ENCODE results near the gene XCR1. TPM values are rescaled to one million over a fixed set of nuclear protein-coding genes. Genes with fewer than 3 reads are reported as not detected.

Gene XCR1
- total and polyA plus RNA-seq, 9 of the 15 experiments (the other 6 are each of a cell fraction or from before 2014, with no cell fraction given) = not detected

DNA sequence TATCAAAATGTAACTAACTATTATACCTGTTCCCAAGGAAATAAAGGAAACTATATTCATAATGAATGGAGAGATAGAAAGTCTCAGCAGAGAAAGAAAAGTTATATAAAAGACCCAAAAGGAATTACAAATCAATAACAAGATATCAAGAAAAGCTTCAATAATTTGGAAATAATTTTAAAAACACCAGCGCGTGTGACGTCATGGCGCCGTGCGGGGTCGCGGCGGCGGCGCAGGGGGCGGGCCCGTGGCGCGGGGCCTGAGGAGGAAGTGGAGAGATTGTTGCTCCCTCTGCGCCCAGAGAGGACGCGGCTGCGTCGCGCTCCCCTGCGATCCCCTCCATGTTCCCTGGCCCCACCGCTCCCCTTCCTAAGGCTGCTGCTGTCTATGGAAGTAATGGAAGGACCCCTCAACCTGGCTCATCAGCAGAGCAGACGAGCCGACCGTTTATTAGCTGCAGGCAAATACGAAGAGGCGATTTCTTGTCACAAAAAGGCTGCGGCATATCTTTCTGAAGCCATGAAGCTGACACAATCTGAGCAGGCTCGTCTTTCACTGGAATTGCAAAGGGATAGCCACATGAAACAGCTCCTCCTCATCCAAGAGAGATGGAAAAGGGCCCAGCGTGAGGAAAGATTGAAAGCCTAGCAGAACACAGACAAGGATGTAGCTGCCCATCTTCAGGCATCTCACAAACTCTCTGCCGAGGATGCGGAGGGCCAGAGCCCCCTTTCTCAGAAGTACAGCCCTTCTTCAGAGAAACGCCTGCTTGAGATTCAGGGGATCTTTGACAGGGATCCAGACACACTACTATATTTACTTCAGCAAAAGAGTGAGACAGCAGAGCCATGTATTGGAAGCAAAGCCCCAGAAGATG lies 4.1 kb downstream of the XCR1 start (continued):
- TF ChIP-seq MYBL2 (IDR thresholded peaks at IDR 0.05; ENCODE audit: low read depth) (no peak), MYBL2 (CRISPR knock-in tag; IDR thresholded peaks at IDR 0.05; ENCODE audit: borderline replicate concordance) (no peak), FOXA1 (IDR thresholded peaks at IDR 0.05; ENCODE audit: borderline replicate concordance) (no peak), GTF2E2 (tag; IDR thresholded peaks at IDR 0.05) (no peak; the same call in 1 of the 2 replicates), SIRT6 (IDR thresholded peaks at IDR 0.05; ENCODE audit: low read depth, low read length) (no peak), ZNF311 (CRISPR knock-in tag; IDR thresholded peaks at IDR 0.05) (no peak)

DNA sequence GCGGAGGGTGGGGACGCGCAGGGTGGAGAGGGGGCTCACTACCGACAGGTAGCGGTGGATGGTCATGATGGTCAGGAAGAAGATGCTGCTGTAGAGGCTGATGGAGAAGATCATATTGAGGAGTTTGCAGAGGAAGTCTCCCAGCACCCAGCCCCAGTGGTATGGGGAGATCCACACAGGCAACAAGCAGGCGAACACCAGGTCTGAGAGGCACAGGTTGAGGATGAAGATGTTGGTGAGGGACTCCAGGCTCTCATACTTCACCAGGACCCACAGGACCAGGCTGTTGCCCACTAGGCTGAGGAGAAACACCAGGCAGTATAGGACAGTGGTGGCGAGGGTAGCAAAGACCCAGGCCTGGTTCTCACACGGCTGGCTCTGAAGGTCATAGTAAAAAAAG lies 5.8 kb downstream of the XCR1 start:
- H2AFZ ChIP-seq (ENCODE audit: low read depth, low read length) = no peak overlapping the region
- WGBS (ENCODE audit: insufficient coverage, low coverage, missing lambda C conversion rate) = 27% methylated on average over 8 of the region's 8 CpGs
- no peaks in the 10 kb centered on the region for H3K36me3 ChIP-seq (ENCODE audit: control insufficient read depth, insufficient read depth, low read length)
- no peak overlapping the region for H3K9ac ChIP-seq (ENCODE audit: insufficient read depth in 1 of 2, low read depth in 2 of 2, low read length in 2 of 2)
- H3K27ac ChIP-seq (ENCODE audit: extremely low read depth, low read depth, low read length) = no peak overlapping the region
- H3K4me3 ChIP-seq = no peak overlapping the region
- no peaks in the 10 kb centered on the region for H4K20me1 ChIP-seq (replicated peaks; ENCODE audit: control insufficient read depth, insufficient read depth, low read length)
- DNase-seq (ENCODE audit: extremely low read depth in 1 of 4, low spot score in 3 of 4) (no peak), FAIRE-seq (no peak), ATAC-seq (no peak)
- ChIA-PET CTCF (ENCODE audit: low intra/inter-chr PET ratio) (no interaction called here), POLR2A (interaction anchor here (1.4 kb wide), 1 partner anchor 23 kb away, joined by 4 read pairs; no protein-coding TSS in a partner anchor)
- intact Hi-C loops (cut with micrococcal nuclease) = no loop called here
- H3K9me3 ChIP-seq (replicated peaks; ENCODE audit: control insufficient read depth, insufficient read depth, low read depth, low read length) = no peaks in the 10 kb centered on the region
- H3K79me2 ChIP-seq (ENCODE audit: control insufficient read depth, insufficient read depth, low read length) = no peaks in the 10 kb centered on the region
- no TSS peak for BruUV-seq (replicated peaks)
- H3K4me2 ChIP-seq (ENCODE audit: insufficient read depth, low read length) = no peak overlapping the region
- peaks cover 2 to 12% of the 10 kb centered on the region in 2 experiments; a peak in 3 of 5 replicates for H3K4me1 ChIP-seq (replicated peaks in 1 of 2; ENCODE audit: control insufficient read depth in 2 of 2, insufficient read depth in 2 of 2, low read length in 2 of 2)
- in situ Hi-C loops (cut with MboI) = no loop called here
- H3K9me1 ChIP-seq (ENCODE audit: control insufficient read depth, insufficient read depth, low read length) = no peaks in the 10 kb centered on the region
- H3K27me3 ChIP-seq (ENCODE audit: control insufficient read depth in 2 of 2, insufficient read depth in 2 of 2, low read length in 2 of 2) = peaks cover 8 to 25% of the 10 kb centered on the region in 2 experiments; a peak in 4 of 5 replicates
- TF ChIP-seq GABPA (tag; conservative IDR thresholded peaks at IDR 0.05; ENCODE audit: low read depth) (no peak), XRCC4 (IDR thresholded peaks at IDR 0.05; ENCODE audit: extremely low read depth, insufficient read depth, insufficient read length) (no peak), FOXP1 (CRISPR knock-in tag; IDR thresholded peaks at IDR 0.05) (no peak), SRSF1 (IDR thresholded peaks at IDR 0.05; ENCODE audit: low read depth, low read length) (no peak), RBFOX2 (IDR thresholded peaks at IDR 0.05; ENCODE audit: low read depth, low read length) (no peak), NEUROD1 (IDR thresholded peaks at IDR 0.05; ENCODE audit: borderline replicate concordance, low read depth, low read length, partially characterized antibody) (no peak), ZNF57 (CRISPR knock-in tag; IDR thresholded peaks at IDR 0.05) (no peak)
- TF ChIP-seq, protein P1, sequence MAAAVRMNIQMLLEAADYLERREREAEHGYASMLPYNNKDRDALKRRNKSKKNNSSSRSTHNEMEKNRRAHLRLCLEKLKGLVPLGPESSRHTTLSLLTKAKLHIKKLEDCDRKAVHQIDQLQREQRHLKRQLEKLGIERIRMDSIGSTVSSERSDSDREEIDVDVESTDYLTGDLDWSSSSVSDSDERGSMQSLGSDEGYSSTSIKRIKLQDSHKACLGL (CRISPR knock-in tag; IDR thresholded peaks at IDR 0.05; ENCODE audit: borderline replicate concordance, poor library complexity, severe bottlenecking) = no peak
- TF ChIP-seq, protein P2, sequence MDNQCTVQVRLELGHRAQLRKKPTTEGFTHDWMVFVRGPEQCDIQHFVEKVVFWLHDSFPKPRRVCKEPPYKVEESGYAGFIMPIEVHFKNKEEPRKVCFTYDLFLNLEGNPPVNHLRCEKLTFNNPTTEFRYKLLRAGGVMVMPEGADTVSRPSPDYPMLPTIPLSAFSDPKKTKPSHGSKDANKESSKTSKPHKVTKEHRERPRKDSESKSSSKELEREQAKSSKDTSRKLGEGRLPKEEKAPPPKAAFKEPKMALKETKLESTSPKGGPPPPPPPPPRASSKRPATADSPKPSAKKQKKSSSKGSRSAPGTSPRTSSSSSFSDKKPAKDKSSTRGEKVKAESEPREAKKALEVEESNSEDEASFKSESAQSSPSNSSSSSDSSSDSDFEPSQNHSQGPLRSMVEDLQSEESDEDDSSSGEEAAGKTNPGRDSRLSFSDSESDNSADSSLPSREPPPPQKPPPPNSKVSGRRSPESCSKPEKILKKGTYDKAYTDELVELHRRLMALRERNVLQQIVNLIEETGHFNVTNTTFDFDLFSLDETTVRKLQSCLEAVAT (IDR thresholded peaks at IDR 0.05) = no peak
- TF ChIP-seq, protein P3, sequence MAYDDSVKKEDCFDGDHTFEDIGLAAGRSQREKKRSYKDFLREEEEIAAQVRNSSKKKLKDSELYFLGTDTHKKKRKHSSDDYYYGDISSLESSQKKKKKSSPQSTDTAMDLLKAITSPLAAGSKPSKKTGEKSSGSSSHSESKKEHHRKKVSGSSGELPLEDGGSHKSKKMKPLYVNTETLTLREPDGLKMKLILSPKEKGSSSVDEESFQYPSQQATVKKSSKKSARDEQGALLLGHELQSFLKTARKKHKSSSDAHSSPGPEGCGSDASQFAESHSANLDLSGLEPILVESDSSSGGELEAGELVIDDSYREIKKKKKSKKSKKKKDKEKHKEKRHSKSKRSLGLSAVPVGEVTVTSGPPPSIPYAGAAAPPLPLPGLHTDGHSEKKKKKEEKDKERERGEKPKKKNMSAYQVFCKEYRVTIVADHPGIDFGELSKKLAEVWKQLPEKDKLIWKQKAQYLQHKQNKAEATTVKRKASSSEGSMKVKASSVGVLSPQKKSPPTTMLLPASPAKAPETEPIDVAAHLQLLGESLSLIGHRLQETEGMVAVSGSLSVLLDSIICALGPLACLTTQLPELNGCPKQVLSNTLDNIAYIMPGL (CRISPR knock-in tag; IDR thresholded peaks at IDR 0.05) = no peak

All from K562 (cell line).